ENCODE measurements around the gene KDM2B.

KDM2B gene

GRCh38 chr12:121464331-121464730 is 116.5 kb downstream of the KDM2B start:
- CTCF ChIA-PET, result interaction anchor here (1.1 to 4.4 kb wide), 7 partner anchors 8 to 218 kb away, joined by 3 to 17 read pairs (median 4); no protein-coding TSS in a partner anchor

GRCh38 chr12:121461048-121461447 is 119.8 kb downstream of the KDM2B start:
- TF ChIP-seq CTCF (IDR thresholded peaks at IDR 0.05; ENCODE audit: insufficient read depth, low read length, missing control alignments), result no peak
- POLR2A ChIA-PET, result no interaction called here
- CTCF ChIA-PET, result interaction anchor here (0.6 to 5.4 kb wide), 6 partner anchors 16 to 129 kb away, joined by 3 to 41 read pairs (median 6); no protein-coding TSS in a partner anchor

More at GRCh38 chr12:121464331-121464730, 116.5 kb downstream of the KDM2B start:
- TF ChIP-seq CTCF (IDR thresholded peaks at IDR 0.05; ENCODE audit: insufficient read depth, low read length, missing control alignments), result no peak
- H3K4me3 ChIP-seq (ENCODE audit: low read depth, low read length), result no peak overlapping the region
- DNase-seq (ENCODE audit: low read depth, low spot score), result no peak
- POLR2A ChIA-PET, result no interaction called here

GRCh38 chr12:121456551-121456950 is 124.3 kb downstream of the KDM2B start:
- ChIA-PET POLR2A (no interaction called here), CTCF (interaction anchor here (1.1 to 8.4 kb wide), 4 partner anchors 10 to 124 kb away, joined by 3 to 92 read pairs (median 3); no protein-coding TSS in a partner anchor)

More at GRCh38 chr12:121461048-121461447, 119.8 kb downstream of the KDM2B start:
- no peak for DNase-seq (ENCODE audit: low read depth, low spot score)
- no peak overlapping the region for H3K4me3 ChIP-seq (ENCODE audit: low read depth, low read length)

GRCh38 chr12:121455766-121456420 is 124.9 kb downstream of the KDM2B start:
- H3K4me3 ChIP-seq (ENCODE audit: low read depth, low read length), result no peak overlapping the region
- ChIA-PET CTCF (interaction anchor here (1.1 to 8.4 kb wide), 2 partner anchors 9 to 15 kb away, joined by 3 to 92 read pairs; no protein-coding TSS in a partner anchor), POLR2A (no interaction called here)
- DNase-seq (ENCODE audit: low read depth, low spot score), result no peak
- TF ChIP-seq CTCF (IDR thresholded peaks at IDR 0.05; ENCODE audit: insufficient read depth, low read length, missing control alignments), result no peak

More at GRCh38 chr12:121456551-121456950, 124.3 kb downstream of the KDM2B start:
- no peak for DNase-seq (ENCODE audit: low read depth, low spot score)
- TF ChIP-seq CTCF (IDR thresholded peaks at IDR 0.05; ENCODE audit: insufficient read depth, low read length, missing control alignments), result no peak
- no peak overlapping the region for H3K4me3 ChIP-seq (ENCODE audit: low read depth, low read length)

GRCh38 chr12:121454921-121455320 is 125.9 kb downstream of the KDM2B start:
- no peak overlapping the region for H3K4me3 ChIP-seq (ENCODE audit: low read depth, low read length)
- POLR2A ChIA-PET, result no interaction called here

More at GRCh38 chr12:121454921-121455320, 125.9 kb downstream of the KDM2B start:
- CTCF ChIA-PET, result interaction anchor here (8.4 kb wide), 1 partner anchor 14 kb away, joined by 92 read pairs; no protein-coding TSS in a partner anchor
- TF ChIP-seq CTCF (IDR thresholded peaks at IDR 0.05; ENCODE audit: insufficient read depth, low read length, missing control alignments), result no peak
- DNase-seq (ENCODE audit: low read depth, low spot score), result no peak
